Stimulated activated CD4-positive, alpha-beta T cell treated with anti-CD3 and anti-CD28 coated beads, Interleukin-15, amount 100 ng/mL, for 1 hour (primary cell): ENCODE results near the gene BBS5.
"Not testable (repeated sequence)": the region's sequence is repeated elsewhere in the genome, so short reads cannot be mapped to it uniquely, and the experiment has no call there.

Source experiments
- DNase-seq, 2 donors: peaks; one replicate each; pipeline ENCODE4 v3.0.0-alpha.2; 2020; ENCODE audit warnings: low read depth in 1 of 2, low spot score in 1 of 2

BBS5 gene

DNA sequence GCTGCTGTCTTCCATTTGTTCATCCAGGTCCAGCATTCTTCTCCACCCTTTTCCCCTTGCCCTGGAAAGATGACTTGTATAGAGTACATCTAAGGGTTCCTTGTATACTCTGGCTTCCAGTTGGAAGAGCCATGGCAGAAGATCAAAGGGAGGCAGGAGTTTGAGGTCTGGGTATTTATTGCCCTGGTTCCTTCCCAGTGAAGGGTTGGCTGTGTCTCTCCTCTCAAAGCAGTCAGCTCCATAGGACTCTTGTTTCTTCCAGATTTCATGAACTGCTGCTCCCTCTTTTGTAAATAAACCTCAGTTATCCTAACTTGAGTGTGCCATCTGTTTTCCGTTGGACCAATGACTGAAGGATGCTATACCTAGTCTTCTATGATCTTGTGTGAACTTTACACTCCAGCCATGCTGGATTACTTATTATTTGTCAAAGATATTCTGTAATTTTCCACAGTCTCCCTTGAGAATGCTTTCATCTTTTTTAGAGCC lies 6.4 kb downstream of the BBS5 start:
- no peak for DNase-seq

DNA sequence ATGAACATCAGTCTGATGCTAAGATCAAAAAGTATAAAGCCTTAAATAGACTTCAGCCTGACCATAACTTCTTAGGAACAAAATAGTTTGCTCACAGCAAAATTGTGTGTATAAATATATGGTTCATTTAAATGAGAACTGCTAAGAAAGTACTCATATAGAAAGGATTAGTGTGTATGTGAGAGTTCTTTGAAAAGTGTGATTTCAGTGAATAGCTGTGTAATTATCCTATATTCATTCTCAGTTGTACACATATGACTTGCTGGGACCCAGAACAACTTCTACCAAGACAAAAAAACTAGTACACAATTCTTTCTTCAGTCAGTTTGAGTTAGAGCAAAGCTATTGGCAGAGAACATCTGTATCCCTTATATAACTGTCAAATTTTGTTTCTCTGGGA lies 7.2 kb downstream of the BBS5 start:
- no peak for DNase-seq

GRCh38 chr2:169490834-169491233 lies 11.5 kb downstream of the BBS5 start:
- no peak for DNase-seq

GRCh38 chr2:169491378-169491777 lies 12.1 kb downstream of the BBS5 start:
- DNase-seq = no peak

GRCh38 chr2:169493360-169493759 lies 14.1 kb downstream of the BBS5 start:
- DNase-seq = no peak

- no peak for DNase-seq
Measured at GRCh38 chr2:169495310-169495928, 16.1 kb downstream of the BBS5 start.

GRCh38 chr2:169504651-169505050 lies 25.4 kb downstream of the BBS5 start:
- no peak for DNase-seq

GRCh38 chr2:169507698-169508097 lies 28.4 kb downstream of the BBS5 start:
- DNase-seq = no peak

GRCh38 chr2:169509298-169509885 lies 30.1 kb downstream of the BBS5 start, which contains the start of gene KLHL41:
TSS of gene KLHL41 (plus strand) at chr2:169509702. CDS start at chr2:169509779, 77 bp downstream.
- no peak for DNase-seq

DNA sequence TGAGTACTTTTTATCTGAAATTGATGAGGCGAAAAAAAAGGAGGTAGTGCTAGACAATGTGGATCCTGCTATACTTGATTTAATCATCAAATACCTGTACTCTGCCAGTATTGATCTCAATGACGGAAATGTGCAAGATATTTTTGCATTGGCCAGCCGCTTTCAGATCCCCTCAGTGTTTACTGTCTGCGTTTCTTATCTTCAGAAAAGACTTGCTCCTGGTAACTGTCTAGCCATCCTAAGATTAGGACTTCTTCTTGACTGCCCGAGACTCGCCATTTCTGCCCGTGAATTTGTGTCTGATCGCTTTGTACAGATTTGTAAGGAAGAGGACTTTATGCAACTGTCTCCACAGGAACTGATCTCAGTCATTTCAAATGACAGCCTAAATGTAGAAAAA lies 30.7 kb downstream of the BBS5 start:
- DNase-seq = no peak

DNA sequence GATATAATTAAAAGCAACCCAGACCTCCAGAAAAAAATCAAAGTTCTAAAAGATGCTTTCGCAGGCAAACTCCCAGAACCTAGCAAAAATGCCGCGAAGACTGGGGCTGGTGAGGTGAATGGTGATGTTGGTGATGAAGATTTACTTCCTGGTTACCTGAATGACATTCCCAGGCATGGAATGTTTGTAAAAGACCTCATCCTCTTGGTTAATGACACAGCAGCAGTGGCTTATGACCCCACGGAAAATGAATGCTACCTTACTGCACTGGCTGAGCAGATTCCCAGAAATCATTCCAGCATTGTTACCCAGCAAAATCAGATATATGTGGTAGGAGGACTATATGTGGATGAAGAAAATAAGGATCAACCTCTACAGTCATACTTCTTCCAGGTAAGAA lies 31.2 kb downstream of the BBS5 start:
- no peak for DNase-seq

DNA sequence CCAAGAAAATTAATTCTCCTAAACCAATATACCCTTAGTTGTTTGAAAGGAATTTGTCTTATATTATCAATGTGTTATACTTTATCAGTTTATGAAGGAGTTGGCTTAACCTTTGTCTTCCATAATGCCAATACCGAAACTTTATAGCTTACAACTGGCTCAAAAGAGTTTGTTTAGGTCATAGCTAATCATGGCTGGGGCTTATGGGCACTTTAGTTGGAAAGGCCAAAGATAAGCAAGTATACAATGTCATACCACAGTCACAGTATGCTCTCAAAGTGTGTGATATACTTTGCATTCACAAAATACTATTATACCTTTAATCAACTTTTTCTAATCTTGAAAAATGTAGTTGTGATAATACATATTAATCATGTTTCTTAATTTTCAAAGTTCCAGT lies 32.5 kb downstream of the BBS5 start:
- DNase-seq = no peak

GRCh38 chr2:169512525-169512924 lies 33.2 kb downstream of the BBS5 start:
- DNase-seq = no peak

DNA sequence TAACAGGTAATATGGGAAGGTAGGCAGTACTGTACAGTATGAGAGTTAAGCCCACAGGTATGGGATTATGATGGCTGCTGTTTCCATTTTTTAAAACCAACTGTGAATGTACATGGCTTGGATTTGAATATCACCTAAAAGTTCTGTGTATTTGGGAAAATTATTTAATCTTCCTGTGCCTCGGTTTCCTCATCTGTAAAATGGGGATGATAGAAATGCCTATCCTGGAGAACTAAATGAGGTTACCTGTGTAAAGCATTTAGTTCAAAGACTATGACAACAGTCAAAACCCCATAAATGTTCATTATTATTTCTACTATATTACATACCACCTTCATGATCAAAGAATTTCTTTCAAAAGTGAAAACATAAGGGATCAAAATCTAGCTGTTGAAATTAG lies 33.8 kb downstream of the BBS5 start:
- no peak for DNase-seq

DNA sequence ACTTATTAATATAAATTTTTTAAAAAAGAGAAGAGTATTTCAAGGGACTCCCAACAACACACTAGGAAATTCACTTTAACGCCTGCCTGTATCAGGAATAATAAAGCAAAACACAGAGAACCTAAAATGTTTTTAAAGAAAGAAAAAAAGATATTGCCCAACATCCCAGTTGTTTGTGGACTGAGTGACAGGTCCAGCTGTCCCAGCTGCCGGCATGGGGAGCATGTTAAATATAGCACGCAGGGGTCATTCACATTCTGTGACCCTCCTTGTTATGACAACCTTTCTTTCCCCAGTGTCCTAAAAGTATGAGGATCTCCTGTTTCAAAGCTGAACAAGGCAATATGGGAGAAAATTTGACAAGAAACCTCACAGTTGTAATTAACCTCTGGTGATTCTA lies 34.6 kb downstream of the BBS5 start:
- DNase-seq = no peak

GRCh38 chr2:169514758-169515157 lies 35.5 kb downstream of the BBS5 start:
- not testable (repeated sequence) for DNase-seq

DNA sequence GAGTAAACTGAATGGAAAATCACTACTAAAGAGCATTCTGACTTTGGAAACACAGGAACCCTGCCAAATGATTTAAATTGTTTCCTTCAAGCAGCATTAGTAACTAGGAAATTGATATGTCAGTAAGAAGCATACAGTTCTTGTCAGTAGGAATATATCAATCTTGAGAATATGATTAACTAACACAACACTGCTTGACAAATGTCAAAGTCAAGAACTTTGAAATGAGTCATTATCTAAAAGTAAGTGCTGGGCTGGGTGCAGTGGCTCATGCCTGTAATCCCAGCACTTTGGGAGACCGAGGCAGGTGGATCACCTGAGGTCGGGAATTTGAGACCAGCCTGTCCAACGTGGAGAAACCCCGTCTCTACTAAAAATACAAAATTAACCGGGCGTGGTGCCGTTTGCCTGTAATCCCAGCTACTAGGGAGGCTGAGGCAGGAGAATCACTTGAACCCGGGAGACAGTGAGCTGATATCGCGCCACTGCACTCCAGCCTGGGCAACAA lies 37.2 kb downstream of the BBS5 start:
- DNase-seq = not testable (repeated sequence)

DNA sequence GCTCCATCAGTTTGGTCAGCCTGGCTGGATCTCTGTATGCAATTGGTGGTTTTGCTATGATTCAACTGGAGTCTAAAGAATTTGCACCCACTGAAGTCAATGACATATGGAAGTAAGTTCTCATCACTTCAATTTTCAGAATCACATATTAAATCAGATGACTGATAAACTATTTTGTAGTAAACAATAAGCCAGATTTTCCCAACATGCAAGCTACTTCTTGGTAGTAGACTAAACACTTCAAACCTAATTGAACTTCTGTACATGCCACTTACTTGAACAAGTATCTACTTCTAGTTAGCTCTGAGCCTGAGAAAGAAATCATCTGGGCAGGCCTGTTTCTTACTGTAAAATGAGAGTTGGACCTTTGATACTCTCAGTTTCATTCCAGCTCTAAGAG lies 41.6 kb downstream of the BBS5 start:
- DNase-seq = no peak

DNA sequence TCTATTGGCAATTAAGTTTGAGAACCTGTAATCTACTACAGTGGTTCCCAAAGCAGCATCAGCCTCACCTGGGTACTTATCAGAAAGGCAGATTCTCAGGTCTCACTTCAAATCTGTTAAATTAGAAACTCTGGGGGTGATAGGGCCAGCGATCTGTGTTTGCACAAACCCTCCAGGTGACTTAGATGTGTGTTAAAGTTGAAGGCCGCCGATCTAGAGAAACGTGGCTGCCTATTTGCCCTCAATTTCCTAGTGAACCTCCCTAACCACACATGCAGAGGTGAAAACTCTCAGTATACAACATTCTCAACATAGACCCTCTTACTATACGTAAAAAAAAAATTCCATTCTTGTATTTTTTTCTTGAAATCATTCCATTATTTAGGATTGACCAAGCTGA lies 44.4 kb downstream of the BBS5 start:
- DNase-seq = no peak

GRCh38 chr2:169525434-169525833 lies 46.1 kb downstream of the BBS5 start:
- DNase-seq = no peak

- DNase-seq = no peak
Measured at GRCh38 chr2:169526451-169526850, 47.2 kb downstream of the BBS5 start.

DNA sequence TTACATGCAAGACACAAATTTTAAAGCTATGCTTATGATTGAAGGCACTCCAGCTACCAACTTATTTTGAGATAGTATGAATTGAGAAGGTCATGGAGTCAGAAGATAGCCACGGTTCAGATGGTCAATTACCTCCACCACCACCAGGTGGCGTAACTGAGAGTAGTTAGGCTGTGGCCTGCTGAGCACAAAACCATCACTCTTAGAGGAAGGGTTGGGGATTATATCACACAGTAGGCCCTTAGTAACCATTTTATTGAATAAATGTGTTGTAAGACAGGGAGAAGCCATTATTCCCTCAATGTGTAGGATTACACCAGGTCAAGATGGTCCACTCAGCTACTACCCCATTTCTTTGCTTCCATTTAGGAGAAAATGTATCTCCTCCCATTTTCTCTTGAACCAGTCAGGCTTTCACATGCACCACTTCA lies 49.0 kb downstream of the BBS5 start:
- peak; percentile 46 to 52 for DNase-seq

DNA sequence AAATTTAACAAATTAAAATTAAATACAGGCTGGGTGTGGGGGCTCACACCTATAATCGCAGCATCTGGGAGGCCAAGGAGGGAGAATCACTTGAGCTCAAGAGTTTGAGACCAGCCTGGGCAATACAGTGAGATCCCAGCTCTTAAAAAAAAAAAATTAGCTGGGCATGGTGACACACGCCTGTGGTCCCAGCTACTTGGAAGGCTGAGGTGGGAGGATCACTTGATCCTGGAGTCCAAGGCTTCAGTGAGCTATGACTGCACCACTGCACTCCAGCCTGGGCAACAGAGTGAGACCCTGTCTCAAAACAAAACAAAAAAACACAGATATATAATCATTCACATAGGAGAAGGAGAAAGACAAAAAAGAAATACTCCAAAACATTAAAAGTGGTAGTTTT lies 60.2 kb downstream of the BBS5 start:
- DNase-seq = not testable (repeated sequence)
